HCT116 (cell line): Measurements from ENCODE around the gene GARIN3. TPM values are rescaled to one million over a fixed set of nuclear protein-coding genes. Genes with fewer than 3 reads are reported as not detected.

ENCODE experiments used
- ATAC-seq: fragments of 200-7000 bp; cut with Tn5 transposase; 2 replicates; pipeline ENCODE4 v1.9.1; 2020; ENCODE audit warnings: mild to moderate bottlenecking, moderate library complexity
- BruUV-seq: library from RNA; stranded (reverse); fragments of 400-500 nt; replicated peaks from 2 replicates; lab custom pipeline; 2021; lab: Mats Ljungman, UMichigan
- CTCF ChIA-PET: fragments of 300-600 bp; sonication (Branson Sonifier 250); formaldehyde crosslinking; loops from one replicate; lab custom pipeline; 2021; ENCODE audit warnings: antibody characterized with exemption; lab: Charles Lee
- POLR2A ChIA-PET: fragments of 300-600, 350-600 bp; sonication (Branson Sonifier 250); formaldehyde crosslinking; loops from one replicate; lab custom pipeline; 2021; ENCODE audit warnings: antibody characterized with exemption; lab: Charles Lee
- RAD21 ChIA-PET, 2 experiments: fragments of 300-600 bp; sonication (Branson Sonifier 250); formaldehyde crosslinking; loops; one replicate each; lab custom pipeline; 2023; ENCODE audit warnings: low total read pairs in 2 of 2; ENCODE audit not compliant: uncharacterized antibody in 2 of 2, unreplicated experiment in 2 of 2, low non-redundant PET in 1 of 2; lab: Charles Lee
- DNase-seq: peaks from one replicate; pipeline ENCODE4 v3.0.0-alpha.2; 2010; ENCODE audit warnings: low read depth, low spot score
- H2AFZ ChIP-seq: fragments of 200-600 bp; shearing (Covaris generic), sonication (generic); 2 replicates; pipeline ENCODE4 v1.6.1; 2017; ENCODE audit warnings: low read depth, mixed run types, mixed read lengths, antibody characterized with exemption, low read length; ENCODE audit not compliant: poor library complexity, severe bottlenecking
- H3K27ac ChIP-seq: 2 replicates; pipeline ENCODE4 v1.5.1; 2012; ENCODE audit warnings: low read depth, low read length
- H3K27me3 ChIP-seq: fragments of 200-600 bp; sonication (generic); 2 replicates; pipeline ENCODE4 v1.6.1; 2016; ENCODE audit warnings: mixed run types, low read length, mixed read lengths; ENCODE audit not compliant: insufficient read depth
- H3K36me3 ChIP-seq, 2 experiments: fragments of 200-500 bp in 1 of 2; fragments of 200-600 bp in 1 of 2; sonication (Bioruptor generic) in 1 of 2; sonication (generic) in 1 of 2; 2 replicates each; pipeline versions ENCODE4 v1.5.1 to v1.6.1; 2014 to 2016; ENCODE audit warnings: low read length in 2 of 2, inconsistent platforms in 1 of 2, mixed read lengths in 1 of 2, mixed run types in 1 of 2; ENCODE audit not compliant: insufficient read depth in 2 of 2, control insufficient read depth in 1 of 2
- H3K4me1 ChIP-seq, 2 experiments: fragments of 200-600 bp in 1 of 2; sonication (generic) in 1 of 2; 2 replicates each; pipeline versions ENCODE4 v1.5.1 to v1.6.1; 2012 to 2017; ENCODE audit warnings: low read length in 2 of 2, inconsistent platforms in 1 of 2, mild to moderate bottlenecking in 1 of 2, mixed read lengths in 1 of 2, mixed run types in 1 of 2, moderate library complexity in 1 of 2; ENCODE audit not compliant: insufficient read depth in 2 of 2, control insufficient read depth in 1 of 2
- H3K4me2 ChIP-seq: fragments of 200-600 bp; sonication (generic); 2 replicates; pipeline ENCODE4 v1.6.1; 2017; ENCODE audit warnings: mixed run types, low read length, mixed read lengths
- H3K4me3 ChIP-seq, 2 experiments: fragments of 200-600 bp in 1 of 2; sonication (generic) in 1 of 2; replicated peaks in 1 of 2; 2 replicates each; pipeline ENCODE4 v1.5.1; 2011 to 2016; ENCODE audit warnings: low read length in 2 of 2, control low read depth in 1 of 2, low read depth in 1 of 2, mild to moderate bottlenecking in 1 of 2, mixed read lengths in 1 of 2, mixed run types in 1 of 2
- H3K79me2 ChIP-seq: fragments of 200-600 bp; sonication (generic); 2 replicates; pipeline ENCODE4 v1.6.1; 2017; ENCODE audit warnings: mild to moderate bottlenecking, mixed run types, low read length, moderate library complexity, mixed read lengths; ENCODE audit not compliant: insufficient read depth
- H3K9ac ChIP-seq: fragments of 200-600 bp; sonication (generic); 2 replicates; pipeline ENCODE4 v1.6.1; 2016; ENCODE audit warnings: low read length, mixed read lengths
- H3K9me2 ChIP-seq: fragments of 200-600 bp; sonication (generic), shearing (Covaris generic); 2 replicates; pipeline ENCODE4 v1.6.1; 2017; ENCODE audit warnings: mixed run types, mild to moderate bottlenecking, moderate library complexity; ENCODE audit not compliant: insufficient read depth
- H3K9me3 ChIP-seq, 2 experiments: fragments of 200-500 bp in 1 of 2; fragments of 200-600 bp in 1 of 2; sonication (Bioruptor generic) in 1 of 2; sonication (generic) in 1 of 2; 2 replicates each; pipeline ENCODE4 v1.6.1; 2014 to 2017; ENCODE audit warnings: low read length in 2 of 2, mixed read lengths in 2 of 2, inconsistent platforms in 1 of 2, low read depth in 1 of 2, mild to moderate bottlenecking in 1 of 2, mixed run types in 1 of 2, moderate library complexity in 1 of 2; ENCODE audit not compliant: control insufficient read depth in 1 of 2, insufficient read depth in 1 of 2
- H4K20me1 ChIP-seq: fragments of 200-600 bp; sonication (generic), shearing (Covaris generic); 2 replicates; pipeline ENCODE4 v1.6.1; 2017; ENCODE audit warnings: mixed run types, mild to moderate bottlenecking, moderate library complexity; ENCODE audit not compliant: insufficient read depth
- ELF1 ChIP-seq: IDR thresholded peaks from 2 replicates; pipeline ENCODE4 v1.6.1; 2012; ENCODE audit warnings: low read depth, borderline replicate concordance
- EZH2phosphoT487 ChIP-seq: fragments of 200-600 bp; IDR thresholded peaks from 2 replicates; pipeline ENCODE4 v1.6.1; 2018; ENCODE audit warnings: antibody characterized with exemption, borderline replicate concordance
- FOSL1 ChIP-seq: IDR thresholded peaks from 2 replicates; pipeline ENCODE4 v1.6.1; 2012; ENCODE audit warnings: low read depth
- ZBTB33 ChIP-seq: IDR thresholded peaks from 2 replicates; pipeline ENCODE4 v1.6.1; 2011; ENCODE audit warnings: mild to moderate bottlenecking, low read length, moderate library complexity; ENCODE audit not compliant: insufficient replicate concordance; ENCODE audit errors: extremely low read depth
- intact Hi-C: fragments of 100-400 bp; cut with micrococcal nuclease; formaldehyde crosslinking; loops from 2 replicates; pipeline ENCODE4 v1.10.0; 2022
- total RNA-seq: library from RNA; stranded (reverse); gene quantifications from one replicate; pipeline ENCODE4 v1.2.1, GENCODE V29; 2021; ENCODE audit not compliant: unreplicated experiment
- TF ChIP-seq, protein P1 (sequence below): IDR thresholded peaks from 2 replicates; pipeline ENCODE4 v1.6.1; 2012; ENCODE audit warnings: low read depth

Gene GARIN3
- total RNA-seq, 1 experiment from 2014 or later: not detected

DNA sequence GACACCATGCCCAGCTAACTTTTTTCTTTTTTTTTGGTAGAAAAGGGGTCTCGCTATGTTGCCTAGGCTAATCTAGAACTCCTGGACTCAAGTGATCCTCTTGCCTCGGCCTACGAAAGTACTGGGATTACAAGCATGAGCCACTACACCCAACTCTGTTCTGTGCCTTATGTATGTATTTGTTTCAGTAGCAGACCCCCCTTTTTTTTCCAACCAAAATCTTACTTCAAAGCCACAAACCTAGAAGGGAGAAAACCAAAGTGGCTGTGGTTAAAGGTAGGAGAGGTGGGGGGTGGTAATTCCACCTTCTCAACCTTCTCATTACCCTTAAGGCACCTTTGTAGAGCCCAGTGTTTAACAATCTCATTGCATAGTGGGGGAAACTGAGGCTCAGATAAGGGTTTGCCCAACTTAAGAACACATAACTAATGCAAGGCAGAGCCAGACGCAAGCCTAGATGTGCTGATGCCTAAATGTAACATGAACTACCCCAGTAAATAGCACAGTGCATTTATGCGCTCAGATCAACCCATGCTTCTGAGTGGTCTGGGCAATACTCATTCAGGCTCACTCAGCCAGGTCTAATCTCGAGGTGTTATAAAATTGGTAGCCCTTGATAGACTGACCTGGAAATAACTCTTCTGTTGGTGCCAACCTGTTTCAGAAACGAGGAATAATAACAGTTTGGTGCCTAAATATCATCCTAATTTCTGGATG is 47.6 kb upstream of the GARIN3 start:
- Histone ChIP-seq H3K9me2 (no peaks in the 10 kb centered on the region), H3K9me3 (no peaks in the 10 kb centered on the region), H3K27ac (no peak overlapping the region), H3K36me3 (no peaks in the 10 kb centered on the region), H3K27me3 (no peaks in the 10 kb centered on the region), H3K4me1 (peaks cover 0 to 3% of the 10 kb centered on the region in 2 experiments; a peak in 1 of 4 replicates), H3K4me3 (no peak overlapping the region), H3K9ac (no peak overlapping the region), H3K4me2 (no peak overlapping the region), H3K79me2 (no peaks in the 10 kb centered on the region), H2AFZ (no peak overlapping the region), H4K20me1 (no peaks in the 10 kb centered on the region)
- POLR2A ChIA-PET: no interaction called here
- DNase-seq (no peak), ATAC-seq (no peak)
- intact Hi-C loops: no loop called here
- RAD21 ChIA-PET: no interaction called here
- TF ChIP-seq ZBTB33 (no peak), FOSL1 (no peak), EZH2phosphoT487 (no peak), ELF1 (no peak)
- TF ChIP-seq, protein P1, sequence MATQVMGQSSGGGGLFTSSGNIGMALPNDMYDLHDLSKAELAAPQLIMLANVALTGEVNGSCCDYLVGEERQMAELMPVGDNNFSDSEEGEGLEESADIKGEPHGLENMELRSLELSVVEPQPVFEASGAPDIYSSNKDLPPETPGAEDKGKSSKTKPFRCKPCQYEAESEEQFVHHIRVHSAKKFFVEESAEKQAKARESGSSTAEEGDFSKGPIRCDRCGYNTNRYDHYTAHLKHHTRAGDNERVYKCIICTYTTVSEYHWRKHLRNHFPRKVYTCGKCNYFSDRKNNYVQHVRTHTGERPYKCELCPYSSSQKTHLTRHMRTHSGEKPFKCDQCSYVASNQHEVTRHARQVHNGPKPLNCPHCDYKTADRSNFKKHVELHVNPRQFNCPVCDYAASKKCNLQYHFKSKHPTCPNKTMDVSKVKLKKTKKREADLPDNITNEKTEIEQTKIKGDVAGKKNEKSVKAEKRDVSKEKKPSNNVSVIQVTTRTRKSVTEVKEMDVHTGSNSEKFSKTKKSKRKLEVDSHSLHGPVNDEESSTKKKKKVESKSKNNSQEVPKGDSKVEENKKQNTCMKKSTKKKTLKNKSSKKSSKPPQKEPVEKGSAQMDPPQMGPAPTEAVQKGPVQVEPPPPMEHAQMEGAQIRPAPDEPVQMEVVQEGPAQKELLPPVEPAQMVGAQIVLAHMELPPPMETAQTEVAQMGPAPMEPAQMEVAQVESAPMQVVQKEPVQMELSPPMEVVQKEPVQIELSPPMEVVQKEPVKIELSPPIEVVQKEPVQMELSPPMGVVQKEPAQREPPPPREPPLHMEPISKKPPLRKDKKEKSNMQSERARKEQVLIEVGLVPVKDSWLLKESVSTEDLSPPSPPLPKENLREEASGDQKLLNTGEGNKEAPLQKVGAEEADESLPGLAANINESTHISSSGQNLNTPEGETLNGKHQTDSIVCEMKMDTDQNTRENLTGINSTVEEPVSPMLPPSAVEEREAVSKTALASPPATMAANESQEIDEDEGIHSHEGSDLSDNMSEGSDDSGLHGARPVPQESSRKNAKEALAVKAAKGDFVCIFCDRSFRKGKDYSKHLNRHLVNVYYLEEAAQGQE: no peak
- no TSS peak for BruUV-seq
- CTCF ChIA-PET: no interaction called here
